Measurements from ENCODE around the gene LY6G6C.

The LY6G6C gene

GRCh38 chr6:31721351-31722020 lies at the start of gene LY6G6C:
TSS of gene LY6G6C (minus strand) at chr6:31721746. CDS start at chr6:31721679, 67 bp downstream.
- no peak for DNase-seq (ENCODE audit: low read depth)

- DNase-seq (ENCODE audit: low read depth), result no peak
These were observed 49.3 kb upstream of the LY6G6C start for GRCh38 chr6:31770860-31771259.

GRCh38 chr6:31769684-31770371 lies 48.3 kb upstream of the LY6G6C start:
- peak; percentile 68 for DNase-seq (ENCODE audit: low read depth)

GRCh38 chr6:31768363-31769257 lies 47.1 kb upstream of the LY6G6C start:
- DNase-seq (ENCODE audit: low read depth), result no peak

- no peak for DNase-seq (ENCODE audit: low read depth)
These were observed 45.6 kb upstream of the LY6G6C start for GRCh38 chr6:31767096-31767645.

GRCh38 chr6:31765910-31766794 lies 44.6 kb upstream of the LY6G6C start:
- no peak for DNase-seq (ENCODE audit: low read depth)

- no peak for DNase-seq (ENCODE audit: low read depth)
These were observed 44.0 kb upstream of the LY6G6C start for GRCh38 chr6:31765559-31765909.

GRCh38 chr6:31764198-31764597 lies 42.7 kb upstream of the LY6G6C start:
- DNase-seq (ENCODE audit: low read depth), result no peak

GRCh38 chr6:31763619-31763940 lies 42.0 kb upstream of the LY6G6C start:
- no peak for DNase-seq (ENCODE audit: low read depth)

- DNase-seq (ENCODE audit: low read depth), result no peak
These were observed 41.5 kb upstream of the LY6G6C start for GRCh38 chr6:31762878-31763618.

- no peak for DNase-seq (ENCODE audit: low read depth)
These were observed 40.8 kb upstream of the LY6G6C start, which contains the start of gene SAPCD1 for GRCh38 chr6:31762356-31762755. TSS of gene SAPCD1 (plus strand) at chr6:31762656. CDS start at chr6:31763055, 399 bp downstream.

GRCh38 chr6:31761343-31761742 lies 39.8 kb upstream of the LY6G6C start:
- DNase-seq (ENCODE audit: low read depth), result no peak

- no peak for DNase-seq (ENCODE audit: low read depth)
These were observed 39.2 kb upstream of the LY6G6C start for GRCh38 chr6:31760790-31761189.

GRCh38 chr6:31758281-31758680 lies 36.7 kb upstream of the LY6G6C start:
- no peak for DNase-seq (ENCODE audit: low read depth)

GRCh38 chr6:31752739-31753319 lies 31.3 kb upstream of the LY6G6C start:
- no peak for DNase-seq (ENCODE audit: low read depth)

- DNase-seq (ENCODE audit: low read depth), result no peak
These were observed 29.0 kb upstream of the LY6G6C start for GRCh38 chr6:31750411-31751022.

- no peak for DNase-seq (ENCODE audit: low read depth)
These were observed 27.9 kb upstream of the LY6G6C start for GRCh38 chr6:31749301-31750036.

GRCh38 chr6:31744422-31744821 lies 22.9 kb upstream of the LY6G6C start:
- no peak for DNase-seq (ENCODE audit: low read depth)

GRCh38 chr6:31742894-31743293 lies 21.3 kb upstream of the LY6G6C start:
- no peak for DNase-seq (ENCODE audit: low read depth)

Data from activated gamma-delta T cell treated with anti-CD3 and anti-CD28 coated beads, Interleukin-2, amount 50 U/mL, for 16 hours (primary cell).